Aorta (tissue), 5 donors: ENCODE data around the gene RARB. TPM values are rescaled to one million over a fixed set of nuclear protein-coding genes. Genes with fewer than 3 reads are reported as not detected.
A peak's percentile ranks its signal among the peaks of the same experiment; 100 is the strongest.

ENCODE experiments used
- ATAC-seq: fragments of 200-7000 bp; cut with Tn5 transposase; one replicate; pipeline ENCODE4 v1.9.1; 2022; ENCODE audit warnings: moderate library complexity; ENCODE audit not compliant: low FRiP score
- DNase-seq, 2 donors: peaks; one replicate each; pipeline ENCODE4 v3.0.0-alpha.2; 2020
- H3K27ac ChIP-seq, 2 donors: one replicate each; pipeline ENCODE4 v1.5.1; 2013; ENCODE audit warnings: low read length in 2 of 2, mild to moderate bottlenecking in 2 of 2, moderate library complexity in 2 of 2, control low read depth in 1 of 2, inconsistent platforms in 1 of 2, low read depth in 1 of 2
- H3K27me3 ChIP-seq, 2 donors: one replicate each; pipeline ENCODE4 v1.6.1; 2013; ENCODE audit warnings: control low read depth in 1 of 2, low read length in 1 of 2, mild to moderate bottlenecking in 1 of 2, moderate library complexity in 1 of 2; ENCODE audit not compliant: insufficient read depth in 2 of 2, control insufficient read depth in 1 of 2
- H3K36me3 ChIP-seq, 2 donors: one replicate each; pipeline ENCODE4 v1.6.1; 2013; ENCODE audit warnings: control low read depth in 1 of 2, low read length in 1 of 2, mild to moderate bottlenecking in 1 of 2; ENCODE audit not compliant: insufficient read depth in 2 of 2, control insufficient read depth in 1 of 2
- H3K4me1 ChIP-seq, 2 donors: one replicate each; pipeline ENCODE4 v1.6.1; 2013; ENCODE audit warnings: low read length in 2 of 2, control low read depth in 1 of 2, mild to moderate bottlenecking in 1 of 2, moderate library complexity in 1 of 2; ENCODE audit not compliant: insufficient read depth in 2 of 2, control insufficient read depth in 1 of 2
- H3K4me3 ChIP-seq, 2 donors: one replicate each; pipeline ENCODE4 v1.5.1; 2013; ENCODE audit warnings: low read length in 2 of 2, control low read depth in 1 of 2, mild to moderate bottlenecking in 1 of 2
- H3K9me3 ChIP-seq: one replicate; pipeline ENCODE4 v1.6.1; 2013; ENCODE audit warnings: mild to moderate bottlenecking, low read length; ENCODE audit not compliant: control insufficient read depth
- WGBS, 2 donors: extraction: QIAGEN DNeasy Blood & Tissue Kit; methylation state at CpG; one replicate each; pipeline ENCODE4 v1.1.7; 2013; 5-methylcytosine and 5-hydroxymethylcytosine counted together
- intact Hi-C, 2 donors: fragments of 100-400 bp; cut with DNase I; formaldehyde crosslinking; loops; one replicate each; pipeline versions ENCODE4 v1.14.2 to v1.15.0; 2022
- polyA plus RNA-seq, 2 donors: library from polyadenylated mRNA; stranded (reverse); fragments of 200-250 nt; gene quantifications; one replicate each; pipeline ENCODE4 v1.2.3, GENCODE V29; 2013
- total RNA-seq, 2 donors: library from RNA; stranded (reverse); fragmentation: NEBNext Ultra II Directional; extraction: Animal tissue kit (Norgen Biotek cat#: 25700); gene quantifications; one replicate each; pipeline ENCODE4 v1.2.1, GENCODE V29; 2021
- donor health status: healthy with polysubstance abuse.
- donor health status: Bipolar disorder and iron deficiency.
- donor health status: DM: no; HTN: no; CAD: no.
- donor health status: DM: no; HTN: no; CAD: no.
- donor health status: DM: yes; HTN: yes; CAD: no.

The RARB gene
- total and polyA plus RNA-seq, 4 donors = 1.6 to 7.0 (median 4.4) TPM

DNA sequence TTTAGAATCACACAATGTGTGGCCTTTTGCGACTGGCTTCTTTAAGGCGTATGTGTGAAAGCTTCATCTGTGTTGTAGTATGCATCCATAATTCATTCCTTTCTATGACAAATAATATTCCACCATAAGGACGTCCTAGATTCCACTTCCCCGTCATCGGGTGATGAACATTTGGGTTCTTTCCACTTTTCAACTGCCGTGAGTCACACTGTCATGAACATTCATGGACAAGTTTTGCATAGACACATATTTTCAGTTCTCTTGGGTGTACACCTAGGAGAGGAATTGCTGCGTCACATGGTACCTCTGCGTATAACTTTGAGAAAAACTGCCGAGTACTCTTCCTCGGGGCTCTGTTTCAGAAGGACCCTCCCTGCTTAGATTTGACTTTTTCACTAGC is 139.3 kb downstream of the RARB start:
- 86 to 89% methylated on average over 10 of the region's 10 CpGs for WGBS, 2 donors

DNA sequence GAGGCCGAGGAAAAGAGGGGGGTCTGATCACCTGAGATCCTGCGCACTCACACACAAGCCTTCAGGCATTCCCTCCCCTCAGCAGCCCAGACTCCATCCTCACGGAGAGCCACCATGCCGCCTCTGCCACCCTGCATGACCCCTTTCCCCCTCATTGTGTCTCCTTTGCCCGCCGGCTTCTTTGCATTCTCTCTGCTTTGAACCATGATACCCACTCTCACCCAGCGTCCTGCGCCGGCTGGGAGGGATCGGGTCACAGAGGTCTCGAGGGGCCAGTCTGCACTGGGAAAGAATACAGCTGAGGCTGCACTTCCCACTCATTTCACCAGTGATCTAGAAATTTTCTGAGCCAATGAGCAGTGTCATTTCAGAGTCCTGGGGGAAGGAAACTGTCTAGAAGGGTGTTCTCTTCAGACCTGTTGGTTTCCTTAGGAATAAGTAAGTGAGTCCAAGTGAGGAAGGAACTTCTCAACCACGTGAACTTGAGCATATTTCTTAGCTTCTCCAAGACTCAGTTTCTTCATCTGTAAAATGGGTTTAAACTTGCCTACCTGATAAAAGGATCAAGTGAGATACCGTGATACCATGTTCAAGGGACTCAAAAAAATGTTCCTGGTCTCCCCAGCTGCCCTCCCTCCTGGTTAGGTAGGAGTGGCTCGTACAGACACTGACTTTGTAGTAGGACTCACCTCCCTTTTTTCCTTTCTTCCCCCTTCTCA is 139.9 kb downstream of the RARB start:
- no peak overlapping the region for H3K4me3 ChIP-seq
- ATAC-seq = no peak
- H3K9me3 ChIP-seq = no peaks in the 10 kb centered on the region
- H3K36me3 ChIP-seq = no peaks in the 10 kb centered on the region
- intact Hi-C loops = no loop called here
- DNase-seq = no peak
- no peaks in the 10 kb centered on the region for H3K4me1 ChIP-seq
- 96 to 97% methylated on average over 14 of the region's 14 CpGs for WGBS, 2 donors
- no peak overlapping the region for H3K27ac ChIP-seq
- H3K27me3 ChIP-seq = no peaks in the 10 kb centered on the region

More for the DNA sequence above, 139.3 kb downstream of the RARB start:
- Histone ChIP-seq H3K27me3 (no peaks in the 10 kb centered on the region), H3K4me1 (no peaks in the 10 kb centered on the region), H3K9me3 (no peaks in the 10 kb centered on the region), H3K4me3 (no peak overlapping the region), H3K36me3 (no peaks in the 10 kb centered on the region), H3K27ac (no peak overlapping the region)
- no peak for ATAC-seq
- DNase-seq = no peak
- intact Hi-C loops = no loop called here

- 82 to 90% methylated on average over 10 of the region's 10 CpGs for WGBS, 2 donors
- no peak overlapping the region for H3K27ac ChIP-seq
- H3K27me3 ChIP-seq = no peaks in the 10 kb centered on the region
- no peak for DNase-seq
- intact Hi-C loops = no loop called here
- H3K4me1 ChIP-seq = no peaks in the 10 kb centered on the region
- no peaks in the 10 kb centered on the region for H3K9me3 ChIP-seq
- H3K4me3 ChIP-seq = no peak overlapping the region
- ATAC-seq = no peak
- H3K36me3 ChIP-seq = no peaks in the 10 kb centered on the region
Measured at GRCh38 chr3:25568525-25569078, 140.5 kb downstream of the RARB start.

- Histone ChIP-seq H3K4me3 (no peak overlapping the region), H3K9me3 (no peaks in the 10 kb centered on the region), H3K36me3 (no peaks in the 10 kb centered on the region), H3K27ac (no peak overlapping the region), H3K27me3 (no peaks in the 10 kb centered on the region), H3K4me1 (no peaks in the 10 kb centered on the region)
- WGBS, 2 donors = 90 to 94% methylated on average over 6 of the region's 6 CpGs
- no peak for ATAC-seq
- DNase-seq = no peak
- intact Hi-C loops = no loop called here
Measured at GRCh38 chr3:25571285-25571684, 143.2 kb downstream of the RARB start.

DNA sequence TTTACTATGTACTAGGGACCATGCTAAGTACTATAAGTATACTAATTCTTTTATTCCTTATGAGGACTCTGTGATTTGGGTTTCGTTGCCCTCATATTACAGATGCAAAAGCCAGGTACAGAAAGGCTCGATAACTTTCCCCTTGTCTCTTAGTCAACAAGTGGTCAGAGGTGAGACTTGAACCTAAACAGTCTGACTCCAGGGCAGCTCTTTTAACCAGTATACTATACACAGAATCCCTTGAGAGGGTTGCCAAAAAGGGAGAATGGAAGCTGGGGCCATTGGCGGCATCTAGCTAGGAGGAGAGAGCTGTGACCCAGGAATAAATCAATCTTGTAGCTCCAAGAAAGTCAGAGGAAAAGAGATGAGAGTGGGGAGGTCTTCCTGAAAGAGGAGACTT is 144.3 kb downstream of the RARB start:
- Histone ChIP-seq H3K9me3 (no peaks in the 10 kb centered on the region), H3K4me1 (no peaks in the 10 kb centered on the region), H3K27me3 (no peaks in the 10 kb centered on the region), H3K36me3 (no peaks in the 10 kb centered on the region), H3K4me3 (no peak overlapping the region), H3K27ac (no peak overlapping the region)
- DNase-seq (no peak), ATAC-seq (no peak)
- intact Hi-C loops = no loop called here
- 91 to 98% methylated on average over 3 of the region's 3 CpGs for WGBS, 2 donors

DNA sequence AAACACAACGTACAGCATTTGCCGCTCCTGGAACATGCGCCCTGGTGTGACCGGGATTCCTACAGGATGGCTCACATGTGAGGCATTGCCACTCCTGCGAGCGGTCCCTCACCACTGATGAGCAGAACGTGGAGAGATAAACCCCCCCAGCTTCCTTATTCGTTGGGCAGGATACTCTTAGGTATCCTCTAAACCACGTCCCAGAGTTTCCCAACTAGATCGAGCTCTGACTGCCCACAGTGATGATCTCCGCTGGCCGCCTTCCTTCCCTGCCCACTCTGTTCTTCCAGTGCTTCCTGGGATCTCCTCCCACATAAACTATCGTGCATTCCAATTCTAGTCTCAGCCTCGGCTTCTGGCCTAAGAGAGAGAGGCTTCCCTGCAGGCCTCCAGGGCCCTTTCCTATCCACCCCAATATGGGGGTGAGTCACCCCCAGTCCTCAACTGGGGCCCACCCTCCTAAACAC is 144.9 kb downstream of the RARB start:
- Histone ChIP-seq H3K36me3 (no peaks in the 10 kb centered on the region), H3K4me3 (no peak overlapping the region), H3K9me3 (no peaks in the 10 kb centered on the region), H3K27ac (no peak overlapping the region), H3K4me1 (no peaks in the 10 kb centered on the region), H3K27me3 (no peaks in the 10 kb centered on the region)
- DNase-seq (no peak), ATAC-seq (peak; percentile 26)
- 69 to 71% methylated on average over 14 of the region's 14 CpGs for WGBS, 2 donors
- intact Hi-C loops = no loop called here

DNA sequence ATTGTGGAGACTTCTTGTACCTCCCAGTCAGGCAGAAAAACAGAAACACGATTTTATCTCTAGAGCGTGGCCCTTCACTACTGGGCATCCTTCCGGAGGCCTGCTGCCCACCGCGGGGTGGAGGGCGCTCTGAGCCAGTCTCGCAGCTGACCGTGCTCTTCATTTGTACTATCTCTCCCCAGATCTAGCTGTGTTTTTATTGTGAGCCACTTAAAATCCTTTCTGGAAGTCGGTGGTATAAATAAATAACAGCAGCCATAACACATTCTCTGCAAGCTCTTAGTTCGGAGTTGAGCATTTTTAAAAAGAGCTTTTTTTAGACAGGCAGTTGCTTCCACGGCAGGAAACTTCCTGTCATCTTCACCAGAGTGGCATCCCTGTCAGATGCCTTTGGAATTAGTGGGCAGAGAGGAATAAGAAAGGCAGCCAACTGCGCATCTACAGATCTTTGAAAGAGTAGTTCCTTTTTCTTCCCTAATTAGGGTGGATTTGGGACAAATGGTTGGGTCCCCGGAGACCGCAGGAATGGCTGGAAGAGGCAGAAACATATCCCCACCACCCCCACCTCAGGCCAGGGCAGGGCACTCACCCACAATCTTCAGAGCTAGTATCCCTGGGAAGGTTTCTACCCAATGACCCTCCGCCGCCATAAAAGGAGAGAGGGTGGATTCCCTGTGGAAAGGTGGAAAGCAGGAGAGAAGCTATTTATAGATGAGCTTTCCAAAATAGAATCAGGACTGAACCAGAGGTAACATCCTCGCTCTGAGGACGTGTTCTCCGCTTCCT is 145.5 kb downstream of the RARB start:
- WGBS, 2 donors = 72 to 77% methylated on average over 19 of the region's 19 CpGs
- no peak overlapping the region for H3K27ac ChIP-seq
- intact Hi-C loops = no loop called here
- no peaks in the 10 kb centered on the region for H3K9me3 ChIP-seq
- H3K4me3 ChIP-seq = no peak overlapping the region
- peak; percentile 28 for ATAC-seq
- no peaks in the 10 kb centered on the region for H3K27me3 ChIP-seq
- no peaks in the 10 kb centered on the region for H3K36me3 ChIP-seq
- H3K4me1 ChIP-seq = no peaks in the 10 kb centered on the region
- no peak for DNase-seq

DNA sequence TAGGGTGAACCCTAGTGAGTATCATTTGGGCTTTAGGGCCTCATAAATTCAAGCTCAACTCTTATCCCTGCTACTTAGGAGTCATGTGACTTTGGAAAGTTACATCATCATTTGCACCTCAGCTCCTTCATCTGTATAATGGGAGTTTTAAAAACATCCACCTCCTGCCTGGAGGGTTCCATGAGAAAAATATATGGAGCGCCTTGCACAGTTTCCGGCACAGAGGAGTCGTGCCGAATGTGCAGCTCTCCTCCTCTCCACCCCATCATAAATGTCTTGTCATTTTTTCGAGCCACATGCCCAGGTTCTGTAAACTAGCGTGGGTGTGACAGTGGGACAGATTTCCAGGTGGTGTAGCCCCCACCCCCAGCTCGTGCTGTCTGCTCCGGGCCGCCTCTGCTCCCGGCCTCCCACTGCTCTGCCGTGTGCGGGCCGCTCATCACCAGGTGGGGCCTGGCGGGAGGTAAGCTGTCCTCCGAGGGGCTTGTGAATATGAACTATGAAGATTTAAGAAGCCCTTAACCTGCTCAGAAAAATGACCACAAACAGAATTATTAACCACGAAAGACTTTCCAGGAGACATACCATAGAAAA is 146.2 kb downstream of the RARB start:
- Histone ChIP-seq H3K4me3 (no peak overlapping the region), H3K36me3 (no peaks in the 10 kb centered on the region), H3K27ac (no peak overlapping the region)

More for the DNA sequence above, 146.2 kb downstream of the RARB start:
- H3K4me1 ChIP-seq = no peaks in the 10 kb centered on the region
- H3K27me3 ChIP-seq = no peaks in the 10 kb centered on the region
- intact Hi-C loops = no loop called here
- ATAC-seq (no peak), DNase-seq (no peak)
- 96 to 98% methylated on average over 16 of the region's 16 CpGs for WGBS, 2 donors
- no peaks in the 10 kb centered on the region for H3K9me3 ChIP-seq
